Measurements from ENCODE around the gene OLFML2B. TPM values are rescaled to one million over a fixed set of nuclear protein-coding genes. Genes with fewer than 3 reads are reported as not detected.

Gene OLFML2B
- total and polyA plus RNA-seq, 4 donors = 3.0 to 52.2 (median 11.7) TPM

GRCh38 chr1:162011337-162012012 lies 12.2 kb downstream of the OLFML2B start:
- Histone ChIP-seq H3K4me3 (no peak overlapping the region), H3K4me1 (ENCODE audit: control insufficient read depth in 5 of 5, insufficient read depth in 5 of 5, low read length in 5 of 5) (peaks cover 0 to 10% (median 2%) of the 10 kb centered on the region in 5 donors), H3K9me3 (ENCODE audit: control insufficient read depth in 4 of 4, insufficient read depth in 3 of 4, low read length in 3 of 4) (no peaks in the 10 kb centered on the region), H3K9ac (ENCODE audit: insufficient read depth in 1 of 2, low read length in 2 of 2) (no peak overlapping the region), H3K27ac (ENCODE audit: low read depth in 1 of 2, low read length in 1 of 2) (no peak overlapping the region), H3K27me3 (ENCODE audit: control insufficient read depth in 3 of 3, insufficient read depth in 3 of 3, low read length in 2 of 3) (peaks cover 0 to 2% (median 0%) of the 10 kb centered on the region in 3 donors), H3K36me3 (ENCODE audit: control insufficient read depth in 4 of 4, insufficient read depth in 4 of 4, low read length in 4 of 4) (no peaks in the 10 kb centered on the region)
- 73 to 79% methylated on average over 9 of the region's 9 CpGs for WGBS, 2 donors
- peak; percentile 19 for ATAC-seq (ENCODE audit: insufficient read depth, low FRiP score)
- no peak for TF ChIP-seq CTCF (IDR thresholded peaks at IDR 0.05; ENCODE audit: control extremely low read depth, extremely low read depth)
- DNase-seq = peak; percentile 90 to 95 (median 92)

DNA sequence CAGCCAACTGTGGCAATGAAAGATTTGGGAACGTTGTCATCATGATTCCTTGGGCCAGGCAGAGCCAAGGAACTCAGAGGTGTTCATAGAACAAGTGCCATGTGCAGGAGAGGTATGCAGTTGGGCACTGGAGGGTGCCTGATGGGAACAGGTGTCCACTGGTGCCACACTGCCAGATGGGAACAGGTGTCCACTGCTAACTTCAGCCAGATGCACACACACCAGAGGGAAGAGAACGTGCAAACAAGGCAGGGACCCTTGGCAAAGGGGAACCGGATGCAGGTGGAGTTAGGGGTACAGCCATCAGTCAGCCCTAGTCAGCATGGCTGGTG lies 13.5 kb downstream of the OLFML2B start:
- Histone ChIP-seq H3K36me3 (ENCODE audit: control insufficient read depth in 4 of 4, insufficient read depth in 4 of 4, low read length in 4 of 4) (no peaks in the 10 kb centered on the region), H3K27me3 (ENCODE audit: control insufficient read depth in 3 of 3, insufficient read depth in 3 of 3, low read length in 2 of 3) (peaks cover 0 to 3% (median 0%) of the 10 kb centered on the region in 3 donors), H3K4me1 (ENCODE audit: control insufficient read depth in 5 of 5, insufficient read depth in 5 of 5, low read length in 5 of 5) (peaks cover 0 to 10% (median 2%) of the 10 kb centered on the region in 5 donors), H3K9me3 (ENCODE audit: control insufficient read depth in 4 of 4, insufficient read depth in 3 of 4, low read length in 3 of 4) (no peaks in the 10 kb centered on the region), H3K9ac (ENCODE audit: insufficient read depth in 1 of 2, low read length in 2 of 2) (no peak overlapping the region), H3K4me3 (no peak overlapping the region), H3K27ac (ENCODE audit: low read depth in 1 of 2, low read length in 1 of 2) (no peak overlapping the region)
- DNase-seq (no peak), ATAC-seq (ENCODE audit: insufficient read depth, low FRiP score) (no peak)
- 83 to 92% methylated on average over 3 of the region's 3 CpGs for WGBS, 2 donors
- no peak for TF ChIP-seq CTCF (IDR thresholded peaks at IDR 0.05; ENCODE audit: control extremely low read depth, extremely low read depth)

DNA sequence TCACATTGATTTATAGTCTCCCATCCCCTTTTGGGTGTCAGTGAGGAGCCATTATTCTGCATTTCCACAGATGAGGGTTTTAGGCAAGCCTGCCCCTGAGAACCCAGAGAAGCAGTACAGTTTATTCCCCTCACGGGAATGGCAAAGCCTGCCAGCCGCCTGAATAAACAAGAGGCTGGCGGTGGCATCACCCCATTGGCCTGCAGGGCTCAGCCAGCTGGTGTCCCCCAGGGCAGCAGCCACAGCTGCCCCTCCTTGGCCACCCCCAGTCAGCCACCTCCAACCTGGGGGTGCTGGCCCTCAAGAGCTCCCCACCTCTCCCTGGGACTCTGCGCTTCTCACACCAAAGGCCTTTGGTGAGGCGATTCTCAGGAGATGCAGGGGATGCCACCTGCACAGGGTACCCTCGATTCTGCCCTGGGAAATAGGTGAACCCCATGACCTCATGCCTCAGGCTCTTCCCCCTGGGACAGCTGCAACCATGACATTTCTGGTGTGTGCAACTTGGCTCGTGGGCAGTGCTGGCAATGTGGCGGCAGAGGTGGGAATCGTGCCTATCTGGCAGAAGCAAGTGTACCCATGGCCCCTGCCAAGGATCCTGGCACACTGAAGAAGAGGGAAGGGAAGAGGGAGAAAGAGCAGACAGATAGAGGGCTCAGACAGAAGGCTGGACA lies 14.0 kb downstream of the OLFML2B start:
- no peak for TF ChIP-seq CTCF (IDR thresholded peaks at IDR 0.05; ENCODE audit: control extremely low read depth, extremely low read depth)
- DNase-seq (no peak), ATAC-seq (ENCODE audit: insufficient read depth, low FRiP score) (no peak)
- Histone ChIP-seq H3K9me3 (ENCODE audit: control insufficient read depth in 4 of 4, insufficient read depth in 3 of 4, low read length in 3 of 4) (no peaks in the 10 kb centered on the region), H3K4me1 (ENCODE audit: control insufficient read depth in 5 of 5, insufficient read depth in 5 of 5, low read length in 5 of 5) (peaks cover 0 to 10% (median 2%) of the 10 kb centered on the region in 5 donors), H3K36me3 (ENCODE audit: control insufficient read depth in 4 of 4, insufficient read depth in 4 of 4, low read length in 4 of 4) (no peaks in the 10 kb centered on the region), H3K27ac (ENCODE audit: low read depth in 1 of 2, low read length in 1 of 2) (no peak overlapping the region), H3K27me3 (ENCODE audit: control insufficient read depth in 3 of 3, insufficient read depth in 3 of 3, low read length in 2 of 3) (peaks cover 0 to 3% (median 0%) of the 10 kb centered on the region in 3 donors), H3K4me3 (no peak overlapping the region), H3K9ac (ENCODE audit: insufficient read depth in 1 of 2, low read length in 2 of 2) (no peak overlapping the region)
- WGBS, 2 donors = 75 to 88% methylated on average over 9 of the region's 9 CpGs
